NK-92 (cell line): ENCODE data around the gene CYP2B6.
"Not testable (repeated sequence)": the region's sequence is repeated elsewhere in the genome, so short reads cannot be mapped to it uniquely, and the experiment has no call there.

ENCODE experiments used
- DNase-seq: peaks from one replicate; lab custom pipeline; 2025; ENCODE audit not compliant: unreplicated experiment; lab: John Stamatoyannopoulos, UW

CYP2B6 gene

GRCh38 chr19:41030651-41031050, 39.6 kb downstream of the CYP2B6 start:
- DNase-seq: no peak

GRCh38 chr19:41031916-41032315, 40.8 kb downstream of the CYP2B6 start:
- no peak for DNase-seq

- not testable (repeated sequence) for DNase-seq
Observed at GRCh38 chr19:41033324-41033723, 42.2 kb downstream of the CYP2B6 start.

GRCh38 chr19:41039806-41040205, 48.7 kb downstream of the CYP2B6 start:
- no peak for DNase-seq

DNA sequence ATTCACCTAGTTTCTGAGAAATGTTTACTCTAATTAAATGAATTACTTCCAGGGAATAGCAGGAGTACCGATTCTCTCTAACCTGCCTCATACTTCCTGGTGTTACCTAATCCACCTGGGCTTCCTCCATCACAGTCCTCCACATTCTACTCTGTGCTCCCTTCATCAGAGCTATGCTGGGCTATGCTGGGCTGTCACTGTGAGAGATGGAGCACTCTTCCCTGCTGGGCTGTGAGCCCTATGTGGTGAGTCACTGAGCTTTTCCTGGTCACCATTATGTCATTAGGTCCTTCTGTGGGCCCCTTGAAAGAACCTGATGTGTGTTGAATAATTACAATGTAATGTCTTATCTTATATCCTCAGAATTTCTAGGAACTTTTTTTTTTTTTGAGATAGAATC, 54.0 kb downstream of the CYP2B6 start:
- DNase-seq: not testable (repeated sequence)

GRCh38 chr19:41050426-41050825, 59.3 kb downstream of the CYP2B6 start:
- no peak for DNase-seq

DNA sequence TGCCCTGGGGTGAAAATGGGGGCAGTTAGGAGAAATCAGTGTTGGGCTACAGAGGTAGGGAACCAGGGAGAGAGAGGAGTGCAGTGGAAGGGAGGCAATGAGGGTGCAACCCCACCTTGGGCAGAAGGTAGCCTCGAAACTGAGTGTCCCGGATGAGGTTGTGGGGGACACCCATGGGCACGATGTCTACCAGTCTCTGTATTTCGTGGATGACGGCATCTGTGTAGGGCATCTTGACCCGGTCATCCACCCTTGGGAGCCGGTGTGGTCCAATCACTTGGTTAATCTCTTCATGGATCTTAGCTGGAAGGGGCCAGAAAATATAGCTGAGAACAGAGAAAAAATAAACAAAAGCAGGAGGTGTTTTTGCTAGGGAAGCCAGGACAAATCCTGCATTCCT, 61.1 kb downstream of the CYP2B6 start:
- not testable (repeated sequence) for DNase-seq

GRCh38 chr19:41053331-41053730, 62.2 kb downstream of the CYP2B6 start:
- DNase-seq: not testable (repeated sequence)

GRCh38 chr19:41064974-41065569, 74.0 kb downstream of the CYP2B6 start:
- DNase-seq: no peak
